Endothelial cell of umbilical vein (primary cell): ENCODE results near the gene ASS1.

Experiments used
- CTCF ChIP-seq, 2 donors: IDR thresholded peaks; 1 replicate in 1 of 2; 2 replicates in 1 of 2; pipeline ENCODE4 v1.5.1; 2011; ENCODE audit warnings: low read length in 2 of 2, mild to moderate bottlenecking in 2 of 2, moderate library complexity in 2 of 2, control low read depth in 1 of 2, inconsistent platforms in 1 of 2, low read depth in 1 of 2; ENCODE audit not compliant: insufficient read depth in 1 of 2; ENCODE audit errors: extremely low read depth in 1 of 2
- EZH2 ChIP-seq: IDR thresholded peaks from 2 replicates; pipeline ENCODE4 v1.6.1; 2012; ENCODE audit warnings: borderline replicate concordance, low read depth, mild to moderate bottlenecking, moderate library complexity, low read length, inconsistent platforms; ENCODE audit not compliant: severe bottlenecking
- FOS ChIP-seq: IDR thresholded peaks from 2 replicates; pipeline ENCODE4 v1.6.1; 2011; ENCODE audit warnings: mild to moderate bottlenecking, low read length, moderate library complexity, borderline replicate concordance; ENCODE audit not compliant: insufficient read depth
- GATA2 ChIP-seq: IDR thresholded peaks from 2 replicates; pipeline ENCODE4 v1.7.0; 2011; ENCODE audit warnings: low read depth, mild to moderate bottlenecking, moderate library complexity, mixed read lengths, low read length; ENCODE audit not compliant: insufficient read length, insufficient read depth
- JUN ChIP-seq: IDR thresholded peaks from 2 replicates; pipeline ENCODE4 v1.6.1; 2011; ENCODE audit warnings: borderline replicate concordance, low read depth; ENCODE audit not compliant: insufficient read length, insufficient read depth
- MAX ChIP-seq: IDR thresholded peaks from 2 replicates; pipeline ENCODE4 v1.6.1; 2011; ENCODE audit not compliant: insufficient read depth, insufficient read length
- MYC ChIP-seq: IDR thresholded peaks from one replicate; pipeline ENCODE4 v1.6.1; 2011; ENCODE audit warnings: mild to moderate bottlenecking, low read depth, low read length
- POLR2A ChIP-seq: IDR thresholded peaks from 2 replicates; pipeline ENCODE4 v1.6.1; 2012; ENCODE audit warnings: low read depth, mild to moderate bottlenecking, control low read depth, low read length
- POLR2AphosphoS5 ChIP-seq: IDR thresholded peaks from 2 replicates; pipeline ENCODE4 v1.6.1; 2012; ENCODE audit warnings: low read depth, mild to moderate bottlenecking, control low read depth, low read length, moderate library complexity; ENCODE audit not compliant: insufficient read depth

- no peak for TF ChIP-seq POLR2A
- no peak for TF ChIP-seq CTCF (IDR thresholded peaks at IDR 0.05; ENCODE audit: extremely low read depth in 1 of 2, insufficient read depth in 1 of 2, low read depth in 1 of 2, low read length in 2 of 2)
- no peak for TF ChIP-seq EZH2
- TF ChIP-seq POLR2AphosphoS5, result no peak
- TF ChIP-seq MAX, result no peak
- no peak for TF ChIP-seq MYC
- TF ChIP-seq JUN, result no peak
- TF ChIP-seq FOS, result no peak
- no peak for TF ChIP-seq GATA2
These were observed 14.5 kb upstream of the ASS1 start for GRCh38 chr9:130430232-130430631.
